Endothelial cell of umbilical vein (primary cell): ENCODE results near the gene C1orf167. TPM values are rescaled to one million over a fixed set of nuclear protein-coding genes. Genes with fewer than 3 reads are reported as not detected.

Experiments
- BruUV-seq: library from RNA; stranded (reverse); fragments of 400-500 nt; replicated peaks from 2 replicates; lab custom pipeline; 2021; lab: Mats Ljungman, UMichigan
- CTCF ChIA-PET: fragments of 300-600, 350-600 bp; sonication (Branson Sonifier 250); formaldehyde crosslinking; loops from one replicate; lab custom pipeline; 2021; ENCODE audit warnings: antibody characterized with exemption, inconsistent platforms; lab: Charles Lee
- POLR2A ChIA-PET: fragments of 300-600, 350-600 bp; sonication (Branson Sonifier 250); formaldehyde crosslinking; loops from one replicate; lab custom pipeline; 2021; ENCODE audit warnings: antibody characterized with exemption, inconsistent platforms; lab: Charles Lee
- DNase-seq: peaks from one replicate; pipeline ENCODE4 v3.0.0-alpha.2; 2011; ENCODE audit warnings: low read depth, low spot score
- FAIRE-seq: peaks from 2 replicates; lab custom pipeline; 2011; peaks lifted over from hg19 to GRCh38; lab: Jason Lieb, UNC
- H2AFZ ChIP-seq: 2 replicates; pipeline ENCODE4 v1.6.0; 2012; ENCODE audit warnings: low read depth, low read length, control low read depth, inconsistent platforms
- H3K27ac ChIP-seq: 2 replicates; pipeline ENCODE4 v1.5.1; 2011; ENCODE audit warnings: low read depth, mild to moderate bottlenecking, control low read depth, low read length, moderate library complexity; ENCODE audit not compliant: insufficient read depth
- H3K27me3 ChIP-seq, 2 experiments: 2 replicates each; pipeline versions ENCODE4 v1.6.0 to v1.6.1; 2011; ENCODE audit warnings: low read length in 2 of 2, mixed read lengths in 1 of 2; ENCODE audit not compliant: control insufficient read depth in 2 of 2, insufficient read depth in 2 of 2
- H3K36me3 ChIP-seq, 2 experiments: 2 replicates in 1 of 2; 3 replicates in 1 of 2; pipeline ENCODE4 v1.5.1; 2011; ENCODE audit warnings: low read length in 2 of 2, mild to moderate bottlenecking in 1 of 2, moderate library complexity in 1 of 2; ENCODE audit not compliant: control insufficient read depth in 2 of 2, insufficient read depth in 2 of 2; ENCODE audit errors: extremely low read depth in 1 of 2
- H3K4me1 ChIP-seq: 3 replicates; pipeline ENCODE4 v1.5.1; 2011; ENCODE audit warnings: mild to moderate bottlenecking, low read length; ENCODE audit not compliant: control insufficient read depth, insufficient read depth; ENCODE audit errors: extremely low read depth
- H3K4me2 ChIP-seq: 2 replicates; pipeline ENCODE4 v1.6.1; 2011; ENCODE audit warnings: low read length, control low read depth, mixed read lengths; ENCODE audit not compliant: insufficient read depth
- H3K4me3 ChIP-seq, 3 experiments: fragments of 200-600 bp in 1 of 3; sonication (generic), shearing (Covaris generic) in 1 of 3; replicated peaks in 1 of 3; 2 replicates each; pipeline ENCODE4 v1.5.1; 2011 to 2016; ENCODE audit warnings: control low read depth in 3 of 3, low read length in 3 of 3, mild to moderate bottlenecking in 2 of 3, inconsistent platforms in 1 of 3, low read depth in 1 of 3, moderate library complexity in 1 of 3; ENCODE audit not compliant: insufficient read depth in 1 of 3
- H3K79me2 ChIP-seq: 2 replicates; pipeline ENCODE4 v1.6.0; 2012; ENCODE audit warnings: low read length, inconsistent platforms; ENCODE audit not compliant: control insufficient read depth, insufficient read depth
- H3K9ac ChIP-seq: replicated peaks from 2 replicates; pipeline ENCODE3; 2011; ENCODE audit warnings: low read length, control low read depth; ENCODE audit not compliant: insufficient read depth; ENCODE audit errors: extremely low read depth
- H3K9me1 ChIP-seq: replicated peaks from 3 replicates; pipeline ENCODE4 v1.6.0; 2011; ENCODE audit warnings: mild to moderate bottlenecking, low read length; ENCODE audit not compliant: control insufficient read depth, insufficient read depth; ENCODE audit errors: extremely low read depth
- H3K9me3 ChIP-seq: replicated peaks from 2 replicates; pipeline ENCODE4 v1.5.1; 2012; ENCODE audit warnings: low read length, inconsistent platforms; ENCODE audit not compliant: control insufficient read depth, insufficient read depth
- H4K20me1 ChIP-seq: replicated peaks from 2 replicates; pipeline ENCODE3; 2011; ENCODE audit warnings: mild to moderate bottlenecking, low read length; ENCODE audit not compliant: control insufficient read depth, insufficient read depth; ENCODE audit errors: extremely low read depth
- GATA2 ChIP-seq: IDR thresholded peaks from 2 replicates; pipeline ENCODE4 v1.7.0; 2011; ENCODE audit warnings: low read depth, mild to moderate bottlenecking, moderate library complexity, mixed read lengths, low read length; ENCODE audit not compliant: insufficient read length, insufficient read depth
- JUN ChIP-seq: IDR thresholded peaks from 2 replicates; pipeline ENCODE4 v1.6.1; 2011; ENCODE audit warnings: borderline replicate concordance, low read depth; ENCODE audit not compliant: insufficient read length, insufficient read depth
- MYC ChIP-seq: IDR thresholded peaks from one replicate; pipeline ENCODE4 v1.6.1; 2011; ENCODE audit warnings: mild to moderate bottlenecking, low read depth, low read length
- dilution Hi-C: fragments of 300-500 bp; cut with MboI; formaldehyde crosslinking; loops from one replicate; pipeline ENCODE4 v1.15.0; 2019; ENCODE audit warnings: low sequenced_read_pairs; ENCODE audit not compliant: extremely low pct_ligation_motif_present
- intact Hi-C: fragments of 100-400 bp; cut with micrococcal nuclease; formaldehyde crosslinking; loops from one replicate; pipeline ENCODE4 v1.10.0; 2022
- polyA plus RNA-seq, 4 experiments: library from polyadenylated mRNA; depleted of rRNA in 3 of 4; stranded (reverse) in 3 of 4; unstranded in 1 of 4; fragments of >200 nt; gene quantifications; 2 replicates each; pipeline versions ENCODE4 v1.2.1 to v1.2.3, GENCODE V29; 2011 to 2012; ENCODE audit warnings: missing spikeins in 1 of 4
- total RNA-seq: library from RNA; stranded (reverse); gene quantifications from 2 replicates; pipeline ENCODE4 v1.2.3, GENCODE V29; 2021

C1orf167 gene
- total and polyA plus RNA-seq, 2 donors (not counting 3 experiments of a cell fraction or from before 2014, with no cell fraction given), result not detected

DNA sequence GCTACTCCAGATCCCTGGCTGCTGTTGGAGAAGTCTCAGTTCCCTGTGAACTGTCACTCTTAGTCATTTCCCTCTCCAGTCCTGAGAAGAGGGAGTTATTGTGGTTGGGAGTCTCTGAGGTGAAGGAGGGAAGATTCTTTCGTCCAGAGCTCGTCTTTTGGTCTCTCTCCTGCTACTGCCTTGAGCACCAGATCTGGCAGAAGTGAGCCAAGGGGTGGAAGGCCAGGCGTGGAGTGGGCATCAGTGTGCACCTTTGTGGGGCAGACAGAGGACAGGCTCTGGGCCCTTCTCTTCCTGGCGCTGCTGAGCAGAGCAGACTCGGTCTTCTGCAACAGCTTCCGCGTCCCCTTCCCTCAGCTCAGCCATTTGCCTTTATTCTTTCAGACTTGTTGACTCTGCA is 63.1 kb downstream of the C1orf167 start:
- no peak overlapping the region for H3K4me3 ChIP-seq
- no peak overlapping the region for H2AFZ ChIP-seq
- H3K9ac ChIP-seq, result no peak overlapping the region
- no peak overlapping the region for H3K4me2 ChIP-seq
- no TSS peak for BruUV-seq
- dilution Hi-C loops (no loop called here), intact Hi-C loops (no loop called here)
- H3K4me1 ChIP-seq, result peaks cover 17% of the 10 kb centered on the region
- ChIA-PET CTCF (interaction anchor here (1.2 kb wide), 1 partner anchor 19 kb away, joined by 3 read pairs; the partner anchor contains the start of gene CLCN6), POLR2A (no interaction called here)
- H3K9me3 ChIP-seq, result no peaks in the 10 kb centered on the region
- H3K36me3 ChIP-seq, result peaks cover 33 to 49% of the 10 kb centered on the region in 2 experiments
- H3K79me2 ChIP-seq, result no peaks in the 10 kb centered on the region
- H3K27ac ChIP-seq, result no peak overlapping the region
- no peaks in the 10 kb centered on the region for H3K9me1 ChIP-seq
- TF ChIP-seq JUN, result no peak
- no peak for TF ChIP-seq GATA2
- DNase-seq (no peak), FAIRE-seq (no peak)
- no peaks in the 10 kb centered on the region for H3K27me3 ChIP-seq
- H4K20me1 ChIP-seq, result no peaks in the 10 kb centered on the region

DNA sequence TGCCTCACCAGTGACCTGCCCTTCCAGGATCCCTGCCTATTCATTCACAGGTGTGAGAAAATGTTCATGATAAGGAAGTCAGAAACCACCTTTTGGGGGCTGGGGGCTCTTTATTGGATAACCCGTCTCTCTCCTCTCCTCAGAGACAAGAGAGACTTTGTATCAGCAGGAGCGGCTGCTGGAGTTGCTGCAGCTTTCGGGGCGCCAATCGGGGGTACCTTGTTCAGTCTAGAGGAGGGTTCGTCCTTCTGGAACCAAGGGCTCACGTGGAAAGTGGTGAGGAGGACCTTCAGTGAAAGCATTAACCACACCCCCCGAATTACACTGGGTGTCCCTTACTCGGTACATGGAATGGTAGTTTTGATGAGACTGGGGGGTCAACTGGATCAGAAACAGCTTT is 65.0 kb downstream of the C1orf167 start:
- CTCF ChIA-PET, result interaction anchor here (1.2 kb wide), 1 partner anchor 81 kb away, joined by 3 read pairs; no protein-coding TSS in a partner anchor
- BruUV-seq, result no TSS peak
- no peaks in the 10 kb centered on the region for H3K9me1 ChIP-seq
- no peak overlapping the region for H3K27ac ChIP-seq
- peaks cover 33 to 50% of the 10 kb centered on the region in 2 experiments for H3K36me3 ChIP-seq
- H3K27me3 ChIP-seq, result no peaks in the 10 kb centered on the region
- POLR2A ChIA-PET, result no interaction called here
- H3K9me3 ChIP-seq, result no peaks in the 10 kb centered on the region
- TF ChIP-seq GATA2 (no peak), MYC (no peak)
- H3K4me3 ChIP-seq, result no peak overlapping the region
- H2AFZ ChIP-seq, result no peak overlapping the region
- peaks cover 3% of the 10 kb centered on the region for H3K4me1 ChIP-seq
- H3K4me2 ChIP-seq, result no peak overlapping the region
- dilution Hi-C loops (no loop called here), intact Hi-C loops (no loop called here)
- no peaks in the 10 kb centered on the region for H3K79me2 ChIP-seq
- DNase-seq (no peak), FAIRE-seq (no peak)
- no peaks in the 10 kb centered on the region for H4K20me1 ChIP-seq
- H3K9ac ChIP-seq, result no peak overlapping the region
